ENCODE data around the gene HS6ST1.

The HS6ST1 gene

DNA sequence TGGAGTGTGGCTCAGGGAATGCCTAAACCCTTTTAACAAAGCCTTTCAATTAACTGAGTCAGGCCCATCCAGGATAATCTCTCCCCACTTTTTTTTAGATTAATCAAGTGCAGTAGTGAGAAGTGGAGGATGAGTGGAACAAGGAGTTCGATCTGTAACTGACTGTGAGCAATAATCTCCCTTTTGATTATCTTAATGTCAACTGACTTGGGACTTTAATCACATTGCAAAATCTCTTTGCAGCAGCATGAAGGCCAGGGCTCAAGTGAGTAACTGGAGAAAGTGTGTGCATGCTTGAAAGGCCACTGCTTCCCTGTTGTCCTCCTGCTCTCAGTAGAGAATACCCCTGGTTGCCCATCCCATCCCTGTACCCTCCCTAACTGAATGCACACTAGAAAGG is 32.1 kb upstream of the HS6ST1 start:
- in situ Hi-C loops (cut with MboI; ENCODE audit: low sequenced_read_pairs) = no loop called here

DNA sequence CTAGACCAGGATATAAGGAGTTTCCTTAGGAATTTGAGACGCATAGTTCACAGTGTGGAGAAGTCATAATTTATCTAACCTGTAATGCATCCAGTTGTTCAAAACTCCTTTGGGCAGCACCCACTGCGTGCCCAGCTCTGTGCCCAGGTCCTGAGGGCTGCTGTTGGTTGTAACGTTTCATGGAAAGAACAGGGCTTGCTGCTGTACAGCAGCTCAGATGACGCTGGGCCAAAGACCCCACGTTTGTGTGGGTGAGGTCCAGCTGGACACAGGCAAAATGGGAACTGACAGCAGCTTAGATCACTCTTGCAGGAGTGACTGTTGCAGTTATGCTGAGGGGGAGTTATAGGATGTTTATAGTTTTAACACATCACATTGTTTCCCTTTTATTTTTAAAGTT is 30.0 kb upstream of the HS6ST1 start:
- in situ Hi-C loops (cut with MboI; ENCODE audit: low sequenced_read_pairs) = no loop called here

DNA sequence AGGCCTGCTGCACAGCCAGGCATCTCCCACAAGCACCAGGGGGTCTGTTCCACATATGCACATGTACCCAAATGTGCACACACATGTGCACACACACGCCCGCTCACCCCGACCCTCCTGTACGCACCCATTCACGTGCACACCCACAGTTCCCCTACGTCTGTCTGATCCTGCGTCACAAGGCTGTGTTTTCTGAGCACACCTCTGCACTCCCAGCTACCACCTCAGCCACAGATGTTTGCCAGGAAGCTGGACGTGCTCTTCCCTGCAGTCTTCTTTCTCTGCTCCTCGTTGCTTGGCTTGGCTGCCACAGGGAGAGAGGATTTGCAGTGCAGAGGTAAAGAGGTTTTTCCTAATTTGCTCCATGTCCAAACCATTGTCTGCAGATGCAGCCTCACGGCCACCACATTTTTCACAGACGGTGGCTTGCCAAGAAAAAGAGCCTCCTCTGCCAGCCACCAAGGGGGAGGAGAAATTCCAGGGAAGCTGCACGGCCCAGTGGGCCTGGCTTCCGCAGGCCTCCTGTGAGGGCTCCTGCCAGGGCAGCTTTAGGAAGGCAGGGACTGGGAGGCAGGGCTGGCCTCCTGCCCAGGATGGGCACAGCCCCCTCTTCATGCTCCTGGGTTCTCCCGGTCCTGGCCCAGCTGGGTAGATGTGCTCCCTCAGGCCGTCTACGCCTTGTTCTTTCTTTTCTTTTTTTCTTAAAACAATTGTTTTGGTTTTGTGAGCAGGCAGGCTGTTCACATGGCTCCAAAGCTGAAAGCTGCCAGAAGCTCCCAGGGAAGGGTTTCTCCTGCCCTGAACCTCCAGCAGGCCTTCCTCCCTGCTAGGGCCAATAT is 29.3 kb upstream of the HS6ST1 start:
- in situ Hi-C loops (cut with MboI; ENCODE audit: low sequenced_read_pairs) = no loop called here

GRCh38 chr2:128347171-128347558 is 28.5 kb upstream of the HS6ST1 start:
- in situ Hi-C loops (cut with MboI; ENCODE audit: low sequenced_read_pairs) = no loop called here

GRCh38 chr2:128346291-128347170 is 27.9 kb upstream of the HS6ST1 start:
- in situ Hi-C loops (cut with MboI; ENCODE audit: low sequenced_read_pairs) = no loop called here

GRCh38 chr2:128345436-128346165 is 26.9 kb upstream of the HS6ST1 start:
- in situ Hi-C loops (cut with MboI; ENCODE audit: low sequenced_read_pairs) = no loop called here

- in situ Hi-C loops (cut with MboI; ENCODE audit: low sequenced_read_pairs) = no loop called here
Measured at GRCh38 chr2:128344101-128344500, 25.4 kb upstream of the HS6ST1 start.

DNA sequence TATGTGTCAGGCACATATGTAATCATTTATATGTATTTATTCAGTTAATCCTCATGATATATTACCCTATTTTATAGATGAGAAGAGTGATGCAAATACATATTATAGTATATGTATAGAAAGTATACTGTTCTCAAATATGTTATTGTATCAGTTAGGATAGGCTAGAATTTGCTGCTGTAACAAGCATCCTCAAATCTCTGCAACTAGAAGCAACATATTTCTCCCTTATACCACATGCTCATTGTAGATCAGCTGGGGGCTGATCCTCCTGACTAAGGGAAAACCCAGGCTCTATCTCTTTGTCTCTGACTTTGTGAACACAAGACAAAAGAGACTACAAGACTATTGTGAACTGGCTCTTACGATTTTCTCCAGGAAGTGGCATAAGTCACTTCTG is 24.8 kb upstream of the HS6ST1 start:
- in situ Hi-C loops (cut with MboI; ENCODE audit: low sequenced_read_pairs) = no loop called here

DNA sequence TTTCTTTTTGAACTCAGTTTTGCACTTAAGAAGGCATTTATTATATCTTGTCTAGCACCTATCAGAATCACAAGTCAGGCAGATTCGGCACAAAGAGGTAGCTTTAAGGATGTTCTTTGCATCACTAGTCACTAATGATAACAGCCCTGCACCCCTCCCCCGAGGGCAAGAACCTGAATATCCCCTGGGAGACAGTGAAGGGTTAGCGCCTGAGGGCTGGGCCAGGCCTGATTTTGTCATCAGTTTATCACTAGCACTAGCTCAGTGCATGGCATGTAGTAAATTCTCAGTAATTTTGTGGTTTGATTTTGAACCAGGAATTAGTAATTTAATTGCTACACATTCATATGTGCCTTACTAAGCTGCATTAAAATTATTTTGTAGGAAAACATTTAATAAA is 23.9 kb upstream of the HS6ST1 start:
- in situ Hi-C loops (cut with MboI; ENCODE audit: low sequenced_read_pairs) = no loop called here

DNA sequence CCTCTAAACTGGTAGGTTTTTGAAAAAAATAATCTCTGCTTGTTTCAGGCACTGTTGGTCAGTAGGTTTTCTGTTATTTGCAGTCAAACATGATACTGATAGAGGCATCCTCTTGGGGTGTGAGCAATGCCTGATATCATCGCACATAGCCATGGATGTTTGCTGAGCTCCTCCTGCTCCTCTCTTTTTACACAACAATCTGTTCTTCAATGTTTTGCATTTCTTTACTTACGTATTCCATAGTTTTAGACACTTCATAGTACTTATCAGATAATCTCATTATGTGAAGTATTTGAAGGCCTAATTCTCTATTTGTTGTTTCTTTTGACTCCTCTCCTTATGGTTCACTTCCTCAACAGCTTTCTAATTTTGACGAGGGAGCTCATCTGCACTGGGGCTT is 23.0 kb upstream of the HS6ST1 start:
- in situ Hi-C loops (cut with MboI; ENCODE audit: low sequenced_read_pairs) = no loop called here

DNA sequence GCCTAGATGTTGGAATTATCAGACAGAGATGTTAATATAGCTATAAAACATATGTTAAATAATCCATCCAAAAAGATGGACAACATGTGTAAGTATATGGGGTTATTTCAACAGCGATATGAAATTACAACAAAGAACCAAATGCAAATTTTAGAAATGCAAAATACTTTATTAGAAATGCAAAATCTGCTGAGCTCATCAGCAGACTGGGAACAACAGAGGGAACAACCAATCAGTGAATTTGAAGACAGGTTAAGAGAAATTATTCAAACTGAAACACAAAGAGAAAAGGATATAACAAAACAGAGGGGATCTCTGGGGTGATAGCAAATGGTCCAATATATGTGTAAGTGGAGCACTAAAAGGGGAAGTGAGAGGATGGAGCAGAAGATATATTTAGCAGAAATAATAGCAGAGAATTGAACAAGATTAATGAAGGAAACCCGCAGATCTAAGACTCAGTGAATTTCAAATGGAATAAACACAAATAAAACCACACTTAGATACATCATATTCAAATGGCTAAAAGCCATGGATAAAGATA is 13.5 kb upstream of the HS6ST1 start:
- in situ Hi-C loops (cut with MboI; ENCODE audit: low sequenced_read_pairs) = no loop called here

GRCh38 chr2:128330583-128330982 is 11.9 kb upstream of the HS6ST1 start:
- in situ Hi-C loops (cut with MboI; ENCODE audit: low sequenced_read_pairs) = no loop called here

DNA sequence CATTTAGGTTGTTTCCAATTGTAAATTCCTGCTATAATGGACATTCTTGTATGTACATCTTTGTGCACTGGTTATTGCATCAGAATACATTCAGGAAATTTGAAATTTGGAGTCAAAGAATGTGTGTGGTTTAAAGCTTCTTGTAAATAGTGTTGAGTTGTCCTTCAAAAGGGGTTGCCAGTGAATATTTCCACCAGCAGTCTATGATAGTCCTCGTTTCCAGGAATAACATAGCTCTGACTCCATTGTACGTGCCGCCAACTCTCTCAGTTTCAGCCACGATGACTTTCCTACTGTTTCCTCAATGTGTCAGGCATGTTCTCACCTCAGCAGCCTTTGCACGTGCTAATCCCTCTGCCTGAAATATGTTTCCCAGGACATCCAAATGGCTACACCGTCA is 10.9 kb upstream of the HS6ST1 start:
- in situ Hi-C loops (cut with MboI; ENCODE audit: low sequenced_read_pairs) = no loop called here

- in situ Hi-C loops (cut with MboI; ENCODE audit: low sequenced_read_pairs) = no loop called here
Measured at GRCh38 chr2:128327180-128327964, 8.7 kb upstream of the HS6ST1 start.

GRCh38 chr2:128326346-128326745 is 7.7 kb upstream of the HS6ST1 start:
- in situ Hi-C loops (cut with MboI; ENCODE audit: low sequenced_read_pairs) = no loop called here

DNA sequence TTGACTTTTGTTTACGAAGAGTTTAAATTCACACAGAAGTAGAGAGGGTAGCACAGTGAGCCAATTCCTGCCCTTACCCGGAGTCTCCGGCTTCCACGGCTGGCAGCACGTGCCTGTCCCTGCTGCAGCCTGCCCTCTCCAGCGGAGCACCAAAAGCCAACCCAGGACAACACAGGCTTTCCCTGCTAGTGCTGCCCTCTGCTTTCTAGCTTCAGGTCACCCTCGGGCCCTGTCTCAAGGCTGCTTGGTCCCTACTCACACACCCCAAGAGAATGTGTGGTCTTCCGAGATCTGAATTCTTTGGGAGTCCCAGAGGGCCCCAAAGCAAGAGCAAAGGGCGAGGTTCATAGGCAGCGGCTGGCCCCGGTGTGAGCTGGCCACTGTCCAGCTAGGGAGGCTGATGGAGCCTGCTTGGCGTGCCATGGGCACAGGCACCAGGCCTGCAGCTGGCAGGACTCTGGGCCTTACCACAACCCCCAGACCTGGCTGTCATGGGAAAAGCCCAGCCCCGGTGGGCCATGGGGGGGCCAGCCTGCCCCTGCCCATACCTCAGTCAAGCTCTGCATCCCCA is 7.0 kb upstream of the HS6ST1 start:
- in situ Hi-C loops (cut with MboI; ENCODE audit: low sequenced_read_pairs) = no loop called here

DNA sequence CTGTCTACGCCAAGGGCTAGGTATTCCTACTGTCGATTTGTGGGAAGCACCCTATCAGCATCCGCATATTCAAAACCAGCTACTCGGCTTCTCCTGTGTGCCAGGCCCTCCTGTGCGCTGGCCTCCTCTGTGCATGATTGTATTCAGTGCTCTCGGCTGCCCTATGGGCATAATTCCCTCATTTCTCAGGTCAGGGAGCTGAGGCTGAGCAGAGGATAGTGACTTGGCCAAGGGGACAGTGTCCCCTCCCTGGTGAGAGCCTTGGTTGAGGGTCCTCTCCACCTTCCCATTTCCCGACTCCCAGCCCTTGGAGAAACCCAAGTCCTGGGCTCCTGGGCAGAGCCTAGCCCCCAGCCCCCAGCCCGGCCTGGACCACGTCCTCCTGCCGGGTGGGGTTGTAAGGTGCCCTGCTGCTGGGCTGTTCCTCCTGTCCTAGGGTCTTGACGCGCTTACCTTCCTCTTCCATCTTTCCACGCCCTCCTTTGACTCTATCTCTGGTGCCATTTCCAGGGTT is 6.3 kb upstream of the HS6ST1 start:
- in situ Hi-C loops (cut with MboI; ENCODE audit: low sequenced_read_pairs) = no loop called here

DNA sequence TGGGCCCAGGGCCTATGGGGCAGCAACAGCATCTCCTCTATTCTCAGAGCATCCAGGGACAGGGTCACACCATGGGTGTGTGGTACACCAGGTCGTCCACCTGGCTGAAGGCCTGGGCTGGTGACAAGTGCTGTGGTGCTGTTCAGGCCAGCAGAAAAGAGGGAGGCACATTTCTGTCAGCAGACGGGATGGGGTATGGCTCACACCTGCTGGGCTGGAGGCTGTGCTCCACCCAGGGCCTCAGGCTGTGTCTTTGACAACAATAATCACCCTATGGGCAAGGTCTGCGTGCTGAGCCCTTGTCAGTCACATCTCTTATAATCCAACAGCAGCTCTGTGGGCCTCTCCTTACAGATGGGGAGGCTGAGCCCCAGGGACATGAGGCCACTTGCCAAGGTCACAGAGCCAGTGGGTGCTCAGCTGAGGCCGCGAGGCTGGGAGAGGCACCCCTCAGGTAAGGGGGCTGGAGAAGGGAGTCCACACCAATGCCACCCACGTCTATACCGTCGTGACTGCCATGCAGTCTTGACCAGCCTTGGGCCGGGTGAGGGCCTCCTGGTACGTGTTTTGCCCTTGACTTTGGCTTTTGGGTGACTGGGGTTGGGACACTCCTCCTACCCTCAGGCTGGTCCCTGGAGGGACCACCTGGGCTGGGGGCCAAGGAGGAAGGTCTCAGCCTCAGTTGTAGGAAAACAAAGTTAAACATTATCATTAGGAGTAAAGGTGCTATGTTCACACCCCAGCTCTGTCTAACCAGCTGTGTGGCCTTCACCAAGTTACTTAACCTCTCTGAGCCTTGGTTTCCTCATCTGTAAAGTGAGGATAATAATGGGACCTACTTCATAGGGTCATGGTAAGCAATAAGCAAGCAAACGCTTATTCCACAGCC is 5.6 kb upstream of the HS6ST1 start:
- in situ Hi-C loops (cut with MboI; ENCODE audit: low sequenced_read_pairs) = no loop called here

GRCh38 chr2:128323555-128323931 is 4.9 kb upstream of the HS6ST1 start:
- in situ Hi-C loops (cut with MboI; ENCODE audit: low sequenced_read_pairs) = no loop called here
